Measurements from ENCODE around the gene GIPC1.
"Not testable (repeated sequence)": the region's sequence is repeated elsewhere in the genome, so short reads cannot be mapped to it uniquely, and the experiment has no call there.

GIPC1 gene

DNA sequence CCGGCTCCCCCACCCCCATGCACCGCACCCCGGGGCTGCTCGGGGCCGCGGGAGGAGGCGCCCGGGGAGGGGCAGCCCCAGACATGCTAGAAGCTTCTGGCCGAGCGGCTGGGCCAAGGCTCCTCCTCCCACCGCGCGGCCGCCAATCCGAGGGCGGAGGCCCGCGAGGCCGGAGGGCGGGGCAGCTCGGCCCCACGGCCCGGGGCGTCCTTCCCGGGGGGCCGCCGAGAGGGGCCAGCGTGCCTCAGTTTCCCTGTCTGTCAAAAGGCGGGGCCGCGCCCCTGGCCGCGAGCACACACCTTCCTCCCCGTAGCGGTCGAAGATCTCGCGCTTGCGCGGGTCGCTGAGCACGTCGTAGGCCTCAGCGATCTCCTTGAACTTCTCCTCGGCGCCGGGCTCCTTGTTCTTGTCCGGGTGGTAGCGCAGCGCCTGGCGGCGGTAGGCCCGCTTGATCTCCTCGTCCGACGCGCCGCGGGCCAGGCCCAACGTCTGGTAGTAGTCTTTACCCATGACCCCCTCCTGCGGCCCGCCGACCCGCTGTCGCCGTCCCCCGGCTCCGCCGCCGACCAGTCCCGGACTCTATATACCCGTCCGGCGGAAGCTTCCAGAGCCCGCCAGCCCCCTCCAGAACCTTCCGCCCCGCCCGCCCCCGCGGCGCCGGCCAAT is 22.0 kb upstream of the GIPC1 start, which contains the start of gene DNAJB1:
TSS of gene DNAJB1 (minus strand) at position 558 of the 666 bp plus-strand sequence. CDS start at position 510, 48 bp downstream.
- no peak for DNase-seq (ENCODE audit: low spot score)

DNA sequence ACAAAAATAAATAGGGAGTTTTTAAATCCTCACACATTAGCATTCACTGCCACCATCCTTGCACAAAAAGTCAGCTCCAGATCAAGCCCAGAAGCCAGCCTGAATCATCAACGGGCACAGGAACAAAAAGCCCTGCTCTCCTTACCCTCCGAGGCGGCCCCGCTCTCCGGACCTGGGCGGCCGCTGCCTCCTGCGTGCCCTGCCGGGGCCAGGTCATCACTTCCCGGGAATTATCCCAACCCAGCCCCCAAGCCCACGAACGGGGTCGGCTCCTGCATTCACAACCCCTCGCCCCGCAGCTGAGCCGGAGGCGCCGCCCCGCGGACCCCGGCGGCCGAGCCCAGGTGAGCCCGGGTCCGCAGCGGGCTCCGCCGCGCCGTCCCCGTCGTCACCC is 21.5 kb upstream of the GIPC1 start:
- no peak for DNase-seq (ENCODE audit: low spot score)

DNA sequence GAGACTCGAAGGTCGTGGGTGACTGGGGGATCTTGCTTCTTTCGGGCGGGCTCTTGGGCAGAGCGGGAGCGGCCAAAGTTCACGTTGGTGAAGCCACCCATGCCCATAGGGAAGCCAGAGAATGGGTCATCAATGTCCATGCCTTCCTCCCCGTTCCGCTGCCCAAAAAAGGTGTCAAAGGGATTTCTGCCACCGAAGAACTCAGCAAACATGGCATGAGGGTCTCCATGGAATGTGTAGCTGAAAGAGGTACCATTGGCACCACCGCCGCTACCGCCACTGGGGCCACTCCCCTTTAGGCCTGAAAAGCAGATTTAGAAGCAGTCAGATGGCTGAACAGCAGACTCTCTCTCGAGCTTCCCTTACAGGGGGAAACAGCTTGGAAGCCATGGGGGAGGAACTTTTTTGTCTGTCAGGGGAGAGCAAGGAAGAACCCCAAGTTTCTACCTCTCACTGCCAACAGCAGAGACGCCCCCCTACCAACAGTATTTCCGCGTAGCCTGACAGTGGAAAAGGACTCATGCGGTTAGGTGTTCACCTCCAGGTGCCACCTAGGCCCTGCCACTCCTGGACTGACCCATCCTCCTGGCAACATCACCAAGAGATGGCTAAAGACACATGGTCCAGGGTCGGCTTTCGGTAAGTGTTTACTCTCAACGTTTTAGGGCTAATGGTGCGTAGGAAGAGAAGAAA is 21.0 kb upstream of the GIPC1 start:
- no peak for DNase-seq (ENCODE audit: low spot score)

DNA sequence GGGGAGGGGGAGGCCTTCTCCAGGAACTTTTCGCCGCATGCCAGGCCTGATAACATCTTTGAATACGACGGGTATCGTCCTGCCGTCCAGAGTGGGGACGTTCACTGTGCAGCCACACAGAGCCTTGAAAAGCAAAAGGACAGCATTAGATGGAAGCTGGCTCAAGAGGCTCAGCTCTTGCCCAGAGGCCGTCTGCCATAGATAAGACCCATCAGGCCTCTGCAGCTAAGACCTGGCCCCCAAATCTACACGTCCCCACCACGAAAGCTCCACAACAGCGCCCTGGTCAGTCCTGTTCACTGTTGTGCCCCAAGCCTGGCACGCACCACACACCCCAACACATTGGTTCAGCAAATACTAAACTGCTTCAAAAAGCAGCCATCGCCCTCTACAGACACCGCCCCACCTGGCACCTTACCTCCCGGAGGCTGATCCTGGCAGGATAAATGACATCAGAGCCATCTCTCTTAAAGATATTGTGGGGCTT is 20.2 kb upstream of the GIPC1 start:
- DNase-seq (ENCODE audit: low spot score): no peak

DNA sequence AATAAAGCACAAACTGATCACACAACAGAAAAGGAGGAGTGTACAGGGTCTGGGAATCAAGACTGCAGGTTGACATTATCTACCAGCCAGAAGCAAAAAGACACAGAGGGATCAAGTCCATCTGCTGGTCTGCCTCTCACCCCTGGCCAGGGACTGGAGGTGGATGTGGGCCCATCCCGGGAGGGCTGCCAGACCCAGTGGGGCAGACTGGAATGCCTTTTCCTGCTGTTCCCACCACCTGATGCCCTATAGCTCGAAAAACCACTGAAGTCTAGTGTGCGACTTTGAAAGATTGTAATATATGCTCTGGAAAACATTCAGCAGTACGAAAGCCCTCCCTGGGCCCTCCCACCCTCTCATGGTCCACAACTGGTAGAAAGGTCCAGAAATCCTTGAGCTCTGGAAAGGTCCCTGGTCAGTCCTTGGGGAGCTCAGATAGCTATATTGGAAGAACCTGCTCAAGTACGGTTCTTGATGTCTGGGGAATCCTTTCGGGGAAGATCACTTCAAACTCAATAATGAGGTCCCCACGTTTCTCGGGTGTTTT is 19.6 kb upstream of the GIPC1 start:
- DNase-seq (ENCODE audit: low spot score): no peak

DNA sequence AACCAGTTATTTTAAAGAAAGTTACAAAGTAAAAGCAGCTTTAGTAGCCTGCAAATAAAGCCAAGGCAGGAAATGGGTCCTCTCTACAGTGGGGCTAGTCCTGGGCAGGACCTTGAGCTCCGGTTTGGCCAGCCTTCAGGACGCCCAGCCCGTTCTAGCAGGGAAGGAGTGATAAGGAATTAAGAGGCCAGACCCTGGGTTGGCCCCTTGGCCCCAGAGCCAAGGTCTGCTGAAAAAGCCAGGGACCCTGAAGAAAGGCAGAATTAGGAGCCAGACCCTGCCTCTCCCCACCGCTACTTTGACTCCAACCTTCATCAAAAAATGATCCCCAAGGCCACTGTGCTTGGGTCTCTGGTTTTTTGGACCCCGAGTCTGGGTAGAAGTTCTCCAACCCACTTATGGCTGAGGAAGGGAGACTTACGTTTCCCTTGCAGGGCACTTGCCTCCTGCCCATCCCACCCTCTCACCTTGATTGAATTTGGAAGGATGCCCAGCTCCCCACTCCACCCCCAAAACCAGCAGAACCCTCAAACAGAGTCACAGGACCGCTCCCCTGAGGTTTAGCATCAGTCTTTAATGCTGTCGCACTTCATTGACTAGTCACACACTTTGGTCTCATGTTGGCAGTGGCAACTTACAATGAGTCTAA is 18.4 kb upstream of the GIPC1 start:
- DNase-seq (ENCODE audit: low spot score): no peak

DNA sequence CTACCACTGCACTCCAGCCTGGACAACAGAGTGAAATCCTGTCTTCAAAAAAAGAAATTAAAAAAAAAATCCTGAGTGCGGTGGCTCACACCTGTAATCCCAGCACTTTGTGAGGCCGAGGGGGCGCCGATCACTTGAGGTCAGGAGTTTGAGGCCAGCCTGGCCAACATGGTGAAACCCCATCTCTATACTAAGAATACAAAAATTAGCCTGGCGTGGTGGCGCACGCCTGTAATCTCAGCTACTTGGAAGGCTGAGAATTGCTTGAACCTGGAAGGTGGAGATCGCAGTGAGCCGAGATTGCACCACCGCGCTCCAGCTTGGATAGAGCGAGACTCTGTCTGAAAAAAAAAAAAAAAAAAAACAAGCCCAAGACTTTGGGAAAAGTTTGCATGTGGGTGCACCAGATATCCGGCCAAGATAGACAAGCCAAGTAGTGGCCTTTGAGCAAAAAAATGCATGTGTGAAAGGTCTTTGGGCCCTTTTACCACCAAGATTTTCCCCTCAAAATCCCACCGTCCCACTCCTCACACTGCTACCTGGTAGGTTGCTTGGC is 16.6 kb upstream of the GIPC1 start:
- no peak for DNase-seq (ENCODE audit: low spot score)

DNA sequence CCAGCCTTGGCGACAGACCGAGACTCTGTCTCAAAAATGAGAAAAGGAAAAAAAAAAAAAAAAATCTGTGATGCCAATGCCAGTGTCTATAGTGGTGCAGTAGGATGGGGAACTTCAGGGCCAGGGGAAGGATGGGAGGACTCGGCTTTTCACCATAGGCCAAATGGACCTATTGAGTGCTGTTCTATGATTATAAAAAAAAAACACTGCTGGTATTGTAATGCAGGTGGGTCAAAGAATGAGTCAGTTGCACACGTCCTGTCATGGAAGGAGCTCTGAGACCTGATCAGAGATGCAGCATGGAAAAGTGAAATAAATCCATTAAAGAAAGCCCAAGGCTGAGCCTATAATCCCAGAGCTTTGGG is 15.3 kb upstream of the GIPC1 start:
- DNase-seq (ENCODE audit: low spot score): no peak

DNA sequence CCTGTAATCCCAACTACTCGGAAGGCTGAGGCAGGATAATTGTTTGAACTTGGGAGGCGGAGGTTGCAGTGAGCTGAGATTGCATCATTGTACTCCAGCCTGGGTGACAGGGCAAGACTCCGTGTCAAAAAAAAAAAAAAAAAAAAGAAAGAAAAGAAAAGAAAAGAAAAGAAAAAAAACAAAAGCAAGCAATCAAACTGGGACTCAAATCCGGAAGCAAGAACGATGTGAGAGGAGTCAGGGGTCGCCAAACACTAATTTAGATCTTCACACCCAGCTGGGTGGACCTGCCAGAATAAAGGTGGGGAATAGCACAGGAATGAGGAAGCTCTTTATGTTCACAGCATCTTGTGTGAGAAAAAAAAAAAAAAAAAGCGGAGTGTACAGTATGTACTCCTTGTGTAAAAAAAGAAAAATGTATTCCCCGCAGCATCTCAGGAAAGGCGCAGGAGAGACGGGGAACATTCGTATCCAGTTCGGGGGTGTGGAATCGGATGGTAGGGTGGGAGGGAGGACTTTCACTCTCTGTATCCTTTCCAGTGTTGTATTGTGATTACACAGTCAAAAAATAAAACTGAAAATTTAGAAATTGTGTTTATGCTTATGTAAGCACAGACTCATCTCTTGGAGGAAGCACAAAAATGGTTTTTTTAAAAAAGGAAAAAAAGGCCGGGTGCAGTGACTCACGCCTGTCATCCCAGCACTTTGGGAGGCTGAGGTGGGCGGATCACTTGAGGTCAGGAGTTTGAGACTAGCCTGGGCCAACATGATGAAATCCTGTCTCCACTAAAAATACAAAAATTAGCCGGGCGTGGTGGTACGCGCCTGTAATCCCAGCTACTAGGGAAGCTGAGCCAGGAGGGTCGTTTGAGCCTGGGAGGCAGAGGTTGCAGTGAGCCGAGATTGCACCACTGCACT is 14.6 kb upstream of the GIPC1 start:
- DNase-seq (ENCODE audit: low spot score): no peak

DNA sequence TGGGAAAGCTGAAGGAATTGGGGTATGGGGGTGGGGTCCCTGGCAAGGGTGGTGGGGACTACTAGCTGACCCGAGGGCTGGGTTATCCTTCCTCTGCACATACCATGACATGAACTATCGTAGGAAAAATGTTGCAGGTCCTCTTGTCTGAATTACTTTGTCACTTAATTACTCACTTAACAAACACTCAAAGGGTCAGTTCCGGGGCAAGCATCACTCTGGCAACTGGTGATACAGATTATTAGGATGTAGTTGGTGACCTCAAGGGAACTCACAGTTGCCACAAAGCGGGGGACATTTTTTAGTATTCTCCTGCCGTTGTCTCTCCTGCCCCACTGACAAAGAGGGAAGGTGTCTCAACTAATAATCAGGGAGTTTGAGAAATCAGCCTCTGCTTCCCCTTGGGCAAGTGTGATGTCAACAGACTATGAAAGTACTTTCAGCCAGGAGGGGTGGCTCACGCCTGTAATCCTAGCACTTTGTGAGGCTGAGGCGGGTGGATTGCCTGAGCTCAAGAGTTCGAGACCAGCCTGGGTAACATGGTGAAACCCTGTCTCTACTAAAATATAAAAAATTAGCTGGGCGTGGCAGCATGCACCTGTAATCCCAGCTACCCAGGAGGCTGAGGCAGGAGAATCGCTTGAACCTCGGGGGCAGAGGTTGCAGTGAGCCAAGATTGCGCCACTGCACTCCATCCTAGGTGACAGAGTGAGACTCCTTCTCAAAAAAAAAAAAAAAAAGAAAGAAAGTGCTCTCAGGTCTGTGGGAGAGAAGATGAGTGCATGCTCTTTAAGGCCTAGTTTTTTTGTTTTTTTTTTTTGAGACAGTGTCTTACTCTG is 12.0 kb upstream of the GIPC1 start:
- no peak for DNase-seq (ENCODE audit: low spot score)

DNA sequence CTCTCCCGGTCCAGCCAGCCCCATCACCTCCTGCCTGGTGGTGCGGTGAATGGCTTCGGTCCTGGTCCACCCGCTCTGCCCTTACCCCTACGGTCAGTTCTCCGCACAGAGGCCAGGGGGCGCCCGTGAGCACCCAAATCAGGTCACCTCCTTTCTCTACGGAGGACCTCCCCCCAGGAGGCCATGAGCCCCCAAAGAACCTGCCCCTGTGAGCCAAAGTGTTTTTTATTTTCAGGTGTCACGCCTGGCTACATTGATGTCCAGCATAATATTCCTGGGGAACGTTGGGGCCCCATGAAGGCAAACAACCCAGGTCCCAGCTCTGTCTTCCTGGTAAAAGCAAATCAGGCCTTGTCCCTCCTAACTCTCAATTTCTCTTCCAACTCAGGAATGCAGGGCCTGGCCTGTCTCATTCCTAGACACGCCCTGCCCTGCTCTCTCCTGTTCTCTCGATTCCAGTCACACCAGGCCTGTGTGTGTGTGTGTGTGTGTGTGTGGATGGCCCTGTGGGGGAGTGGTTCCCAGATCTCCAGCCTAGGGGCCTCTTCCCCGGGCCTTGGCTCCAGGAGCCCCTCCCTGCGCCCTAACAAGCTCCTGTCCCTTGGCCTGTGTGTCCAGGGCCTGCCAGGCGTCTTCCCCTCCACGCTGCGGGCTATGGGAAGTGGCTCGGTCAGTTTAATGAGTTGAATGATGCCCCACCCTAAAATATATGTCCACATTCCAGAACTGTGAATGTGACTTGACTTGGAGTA is 9.7 kb upstream of the GIPC1 start:
- DNase-seq (ENCODE audit: low spot score): no peak

DNA sequence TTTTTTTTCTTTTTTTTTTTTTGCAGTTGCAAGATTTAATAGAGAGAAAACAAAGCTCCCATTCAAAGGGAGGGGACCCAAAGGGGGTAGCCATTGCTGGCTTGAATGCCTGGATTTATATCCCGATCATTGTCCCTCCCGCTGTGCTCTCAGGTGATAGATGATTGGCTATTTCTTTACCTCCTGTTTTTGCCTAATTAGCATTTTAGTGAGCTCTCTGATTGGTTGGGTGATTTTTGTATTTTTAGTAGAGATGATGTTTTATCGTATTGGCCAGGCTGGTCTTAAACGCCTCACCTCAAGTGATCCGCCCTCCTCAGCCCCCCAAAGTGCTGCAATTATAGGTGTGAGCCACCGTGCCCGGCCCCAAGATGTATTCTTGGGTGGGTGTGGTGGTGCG is 8.6 kb upstream of the GIPC1 start:
- not testable (repeated sequence) for DNase-seq (ENCODE audit: low spot score)

DNA sequence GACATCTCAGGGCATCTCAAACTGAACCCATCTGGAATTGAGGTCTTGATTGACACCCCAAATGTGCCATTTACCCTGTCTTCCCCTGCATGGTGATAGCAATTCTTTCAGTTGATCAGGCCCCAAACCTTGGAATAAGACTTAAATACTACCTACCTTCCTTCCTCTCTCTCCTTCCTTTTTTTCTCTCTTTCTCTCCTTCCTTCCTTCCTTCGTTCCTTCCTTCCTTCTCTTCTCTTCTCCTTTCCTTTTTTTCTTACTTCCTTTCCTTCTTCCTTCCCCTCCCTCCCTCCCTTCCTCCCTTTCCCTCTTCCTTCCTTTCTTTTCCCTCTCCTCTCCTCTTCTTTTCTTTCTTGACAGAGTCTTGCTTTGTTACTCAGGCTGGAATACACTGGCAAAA is 7.4 kb upstream of the GIPC1 start:
- DNase-seq (ENCODE audit: low spot score): no peak

DNA sequence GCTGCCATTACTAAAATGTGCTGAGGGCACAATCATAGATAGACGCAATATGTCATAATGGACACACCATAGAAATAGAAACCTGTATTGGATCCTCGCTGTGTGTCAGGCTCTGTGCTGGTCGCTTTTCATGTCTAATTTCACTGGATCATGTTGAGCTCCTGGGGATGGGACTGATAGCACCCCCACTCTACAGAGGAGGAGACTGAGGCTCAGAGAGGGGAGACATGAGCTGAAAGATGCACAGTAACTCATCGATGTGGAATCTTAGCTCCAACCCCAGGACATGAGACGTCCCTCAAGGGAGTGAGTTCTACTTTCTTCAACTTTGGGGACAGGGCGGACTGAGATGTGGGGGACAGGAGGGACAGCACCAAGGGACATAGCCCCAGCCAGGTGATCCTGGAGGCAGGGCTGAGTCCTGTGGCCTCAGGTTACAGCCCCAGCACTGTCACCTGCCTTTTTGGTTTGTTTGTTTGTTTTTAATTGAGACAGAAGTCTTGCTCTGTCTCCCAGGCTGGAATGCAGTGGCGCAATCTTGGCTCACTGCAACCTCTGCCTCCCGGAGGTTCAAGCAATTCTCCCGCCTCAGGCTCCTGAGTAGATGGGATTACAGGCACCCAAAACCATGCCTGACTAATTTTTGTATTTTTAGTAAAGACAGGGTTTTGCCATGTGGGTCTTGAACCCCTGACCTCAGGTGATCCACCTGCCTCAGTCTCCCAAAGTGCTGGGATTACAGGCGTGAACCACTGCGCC is 6.6 kb upstream of the GIPC1 start:
- DNase-seq (ENCODE audit: low spot score): no peak

DNA sequence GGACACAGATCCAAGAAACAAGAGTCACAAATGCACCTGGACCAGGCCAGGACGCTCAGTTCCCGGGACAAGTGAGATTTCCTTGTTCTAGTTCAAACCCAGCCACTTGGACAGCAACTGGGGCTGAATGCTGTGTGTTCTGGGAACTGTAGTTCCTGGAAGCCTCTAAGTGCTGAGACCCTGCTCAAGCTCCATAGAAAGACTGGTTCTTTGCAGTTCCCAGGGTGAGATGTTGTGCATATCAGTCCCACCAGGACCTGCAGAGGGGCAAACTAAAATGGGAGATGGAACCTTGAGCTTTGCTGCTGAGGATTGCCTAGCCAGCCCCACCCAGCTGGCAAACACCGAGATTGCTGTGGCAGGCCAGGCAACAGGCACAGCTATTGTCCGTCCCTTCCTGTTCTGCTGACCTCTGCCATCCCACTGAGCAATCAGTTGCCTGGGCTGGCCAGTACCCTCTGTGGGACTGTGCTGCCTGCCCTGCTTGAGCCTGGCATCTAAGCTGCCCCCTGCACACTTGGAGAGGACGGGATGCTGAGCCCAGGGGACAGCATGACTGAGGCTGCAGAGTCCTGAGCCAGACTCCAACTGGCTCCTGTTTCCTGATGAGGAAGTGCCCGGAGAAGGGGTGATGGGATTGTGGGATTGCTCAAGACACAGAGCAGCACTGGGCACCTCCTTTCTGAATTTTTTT is 1.4 kb upstream of the GIPC1 start:
- DNase-seq (ENCODE audit: low spot score): peak; percentile 78

DNA sequence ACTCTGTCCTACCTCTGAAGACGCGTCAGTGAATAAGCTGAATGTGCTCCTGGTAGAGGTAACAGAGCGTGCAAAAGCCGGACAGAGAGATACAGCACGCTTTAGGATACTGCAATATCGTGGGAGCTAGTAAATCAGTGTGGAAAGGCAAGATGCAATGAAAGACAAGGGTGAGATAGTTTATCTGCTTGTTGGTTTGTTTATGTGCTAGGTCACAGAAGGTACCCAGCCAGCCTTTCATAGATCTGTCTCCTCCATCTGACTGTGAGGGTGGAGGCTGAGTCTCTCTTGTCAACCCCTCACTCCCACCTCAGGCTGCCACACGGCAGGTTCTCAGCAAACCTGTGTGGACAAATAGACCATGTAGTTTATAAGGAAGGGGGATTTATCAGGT is 904 bp upstream of the GIPC1 start:
- DNase-seq (ENCODE audit: low spot score): no peak

DNA sequence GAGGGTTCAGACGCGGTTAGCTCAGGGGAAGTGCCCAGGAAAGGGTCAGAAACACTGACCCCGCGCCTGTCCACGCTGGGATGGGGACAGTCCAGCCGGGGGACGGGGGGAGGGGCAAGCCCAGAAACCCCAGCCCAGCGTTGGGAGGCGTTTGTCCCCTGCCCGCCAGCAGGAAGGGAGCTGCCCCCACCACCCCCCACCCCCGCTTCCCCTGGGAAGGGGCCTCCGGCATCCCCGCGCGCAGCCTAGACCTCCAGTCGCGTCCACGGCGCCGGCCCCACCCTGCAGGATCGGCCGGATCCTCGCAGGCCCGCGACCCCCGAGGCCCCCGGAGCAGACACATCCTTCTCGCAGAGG is 277 bp downstream of the GIPC1 start:
- DNase-seq (ENCODE audit: low spot score): no peak

DNA sequence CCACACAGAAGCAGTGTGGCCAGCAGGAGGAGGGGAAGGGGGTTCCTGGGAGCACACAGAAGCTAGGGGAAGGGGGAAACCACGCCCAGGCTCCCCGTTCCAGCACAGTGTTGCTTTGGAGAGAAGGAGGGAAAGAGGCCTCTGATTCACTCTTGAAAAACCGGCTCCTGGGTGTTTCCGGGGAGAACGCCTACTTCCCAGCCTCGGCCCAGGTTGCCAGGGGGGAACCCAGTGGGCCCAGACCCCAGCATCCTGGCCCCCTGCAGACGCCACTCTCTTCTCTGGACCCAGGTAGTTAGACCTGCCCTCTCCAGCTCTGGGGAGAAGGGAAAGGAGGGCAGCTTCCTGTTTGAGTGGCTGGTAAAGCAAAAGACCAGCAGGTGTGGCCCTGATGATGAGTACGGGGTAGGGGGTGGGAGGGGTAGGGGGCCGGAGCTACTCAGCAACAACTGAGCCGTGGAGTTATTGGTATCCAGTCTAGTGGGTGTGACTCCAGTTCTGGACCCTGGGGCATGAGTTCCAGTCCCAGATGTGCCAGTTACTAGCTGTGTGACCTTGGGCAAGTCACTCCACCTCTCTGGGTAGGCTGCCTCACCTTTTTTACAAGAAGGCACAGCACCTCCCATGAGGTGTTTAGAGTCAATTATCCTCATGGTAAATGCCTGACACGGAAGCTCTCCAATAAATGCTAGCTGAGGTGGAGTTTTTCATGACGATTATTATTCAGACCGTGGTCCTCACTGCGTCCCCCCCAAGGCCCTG is 836 bp downstream of the GIPC1 start:
- DNase-seq (ENCODE audit: low spot score): no peak

All from COLO829 (cell line).